ENCODE measurements around the gene GPR33.

The GPR33 gene

GRCh38 chr14:31487886-31488285 lies at the start of gene GPR33:
TSS of gene GPR33 (minus strand) at chr14:31488039. CDS start at chr14:31483965, 4,074 bp downstream.
- H3K4me2 ChIP-seq (ENCODE audit: low read depth, low read length), result no peak within 1 kb of the TSS
- H3F3A ChIP-seq (ENCODE audit: insufficient read depth, low read length), result no peaks in the 10 kb centered on the region
- no peaks in the 10 kb centered on the region for H3K36me3 ChIP-seq (replicated peaks; ENCODE audit: insufficient read depth, low read length)
- H3K9ac ChIP-seq (ENCODE audit: low read length), result no peak within 1 kb of the TSS
- H3K9me2 ChIP-seq (replicated peaks; ENCODE audit: insufficient read depth, low read length), result no peaks in the 10 kb centered on the region
- H3K79me2 ChIP-seq (ENCODE audit: low read length), result no peaks in the 10 kb centered on the region
- H3K27me3 ChIP-seq (replicated peaks; ENCODE audit: insufficient read depth, low read length), result no peaks in the 10 kb centered on the region
- H3K9me3 ChIP-seq (replicated peaks; ENCODE audit: insufficient read depth, low read length), result no peaks in the 10 kb centered on the region
- H3K4me1 ChIP-seq (ENCODE audit: low read length), result no peaks in the 10 kb centered on the region
- H4K20me1 ChIP-seq (ENCODE audit: insufficient read depth, low read length), result no peaks in the 10 kb centered on the region
- no peak within 1 kb of the TSS for H2AFZ ChIP-seq (ENCODE audit: low read length)
- no peak for DNase-seq
- TF ChIP-seq CTCF (IDR thresholded peaks at IDR 0.05; ENCODE audit: low read length), result no peak
- no peak for TF ChIP-seq EZH2phosphoT487 (IDR thresholded peaks at IDR 0.05; ENCODE audit: low read length)
- no peak for TF ChIP-seq EZH2 (optimal IDR thresholded peaks at IDR 0.05; ENCODE audit: low read depth, low read length)
- no peak within 1 kb of the TSS for H3K27ac ChIP-seq (ENCODE audit: low read length)
- H3K4me3 ChIP-seq (ENCODE audit: low read length), result no peak within 1 kb of the TSS

GRCh38 chr14:31536201-31536960 lies 48.5 kb upstream of the GPR33 start:
- TF ChIP-seq CTCF (IDR thresholded peaks at IDR 0.05; ENCODE audit: low read length), result no peak
- no peak for TF ChIP-seq EZH2phosphoT487 (IDR thresholded peaks at IDR 0.05; ENCODE audit: low read length)
- no peak for TF ChIP-seq EZH2 (optimal IDR thresholded peaks at IDR 0.05; ENCODE audit: low read depth, low read length)
- Histone ChIP-seq H3K36me3 (replicated peaks; ENCODE audit: insufficient read depth, low read length) (no peaks in the 10 kb centered on the region), H4K20me1 (ENCODE audit: insufficient read depth, low read length) (no peaks in the 10 kb centered on the region), H2AFZ (ENCODE audit: low read length) (no peak overlapping the region), H3K4me3 (ENCODE audit: low read length) (no peak overlapping the region), H3K27ac (ENCODE audit: low read length) (no peak overlapping the region), H3K27me3 (replicated peaks; ENCODE audit: insufficient read depth, low read length) (no peaks in the 10 kb centered on the region), H3K9me3 (replicated peaks; ENCODE audit: insufficient read depth, low read length) (no peaks in the 10 kb centered on the region), H3K9me2 (replicated peaks; ENCODE audit: insufficient read depth, low read length) (no peaks in the 10 kb centered on the region), H3K79me2 (ENCODE audit: low read length) (no peaks in the 10 kb centered on the region), H3K9ac (ENCODE audit: low read length) (no peak overlapping the region), H3K4me1 (ENCODE audit: low read length) (no peaks in the 10 kb centered on the region), H3K4me2 (ENCODE audit: low read depth, low read length) (no peak overlapping the region), H3F3A (ENCODE audit: insufficient read depth, low read length) (no peaks in the 10 kb centered on the region)
- no peak for DNase-seq

GRCh38 chr14:31530136-31530535 lies 42.3 kb upstream of the GPR33 start:
- Histone ChIP-seq H3K4me2 (ENCODE audit: low read depth, low read length) (no peak overlapping the region), H3K9me3 (replicated peaks; ENCODE audit: insufficient read depth, low read length) (no peaks in the 10 kb centered on the region), H2AFZ (ENCODE audit: low read length) (no peak overlapping the region), H3K9me2 (replicated peaks; ENCODE audit: insufficient read depth, low read length) (no peaks in the 10 kb centered on the region), H3K27me3 (replicated peaks; ENCODE audit: insufficient read depth, low read length) (no peaks in the 10 kb centered on the region), H3K79me2 (ENCODE audit: low read length) (no peaks in the 10 kb centered on the region), H3K27ac (ENCODE audit: low read length) (no peak overlapping the region), H3F3A (ENCODE audit: insufficient read depth, low read length) (no peaks in the 10 kb centered on the region), H3K4me1 (ENCODE audit: low read length) (no peaks in the 10 kb centered on the region), H3K36me3 (replicated peaks; ENCODE audit: insufficient read depth, low read length) (no peaks in the 10 kb centered on the region), H3K9ac (ENCODE audit: low read length) (no peak overlapping the region), H3K4me3 (ENCODE audit: low read length) (no peak overlapping the region), H4K20me1 (ENCODE audit: insufficient read depth, low read length) (no peaks in the 10 kb centered on the region)
- no peak for DNase-seq
- TF ChIP-seq EZH2 (optimal IDR thresholded peaks at IDR 0.05; ENCODE audit: low read depth, low read length), result no peak
- no peak for TF ChIP-seq EZH2phosphoT487 (IDR thresholded peaks at IDR 0.05; ENCODE audit: low read length)

GRCh38 chr14:31529053-31529452 lies 41.2 kb upstream of the GPR33 start:
- Histone ChIP-seq H3F3A (ENCODE audit: insufficient read depth, low read length) (no peaks in the 10 kb centered on the region), H2AFZ (ENCODE audit: low read length) (no peak overlapping the region), H3K9me2 (replicated peaks; ENCODE audit: insufficient read depth, low read length) (no peaks in the 10 kb centered on the region), H3K4me3 (ENCODE audit: low read length) (no peak overlapping the region), H3K27me3 (replicated peaks; ENCODE audit: insufficient read depth, low read length) (no peaks in the 10 kb centered on the region), H3K9me3 (replicated peaks; ENCODE audit: insufficient read depth, low read length) (no peaks in the 10 kb centered on the region), H3K36me3 (replicated peaks; ENCODE audit: insufficient read depth, low read length) (no peaks in the 10 kb centered on the region), H3K9ac (ENCODE audit: low read length) (no peak overlapping the region), H3K4me1 (ENCODE audit: low read length) (no peaks in the 10 kb centered on the region), H3K79me2 (ENCODE audit: low read length) (no peaks in the 10 kb centered on the region), H4K20me1 (ENCODE audit: insufficient read depth, low read length) (no peaks in the 10 kb centered on the region), H3K27ac (ENCODE audit: low read length) (no peak overlapping the region), H3K4me2 (ENCODE audit: low read depth, low read length) (no peak overlapping the region)
- DNase-seq, result no peak
- TF ChIP-seq EZH2 (optimal IDR thresholded peaks at IDR 0.05; ENCODE audit: low read depth, low read length) (no peak), CTCF (IDR thresholded peaks at IDR 0.05; ENCODE audit: low read length) (no peak), EZH2phosphoT487 (IDR thresholded peaks at IDR 0.05; ENCODE audit: low read length) (no peak)

Data from MM.1S (cell line).